Mesenchymal stem cell (in vitro differentiated cells and primary cell): ENCODE data around the gene WIPF2.

ENCODE experiments used
- DNase-seq: peaks from one replicate; pipeline ENCODE4 v3.0.0-alpha.2; 2013
- H2AFZ ChIP-seq: one replicate; pipeline ENCODE4 v1.6.1; 2013; ENCODE audit warnings: low read depth, mild to moderate bottlenecking, control low read depth, inconsistent platforms, low read length, moderate library complexity
- H2AK5ac ChIP-seq: 2 replicates; pipeline ENCODE4 v1.6.1; 2013; ENCODE audit warnings: low read length, moderate library complexity, mild to moderate bottlenecking, inconsistent platforms; ENCODE audit not compliant: severe bottlenecking
- H2BK120ac ChIP-seq: one replicate; pipeline ENCODE4 v1.6.1; 2013; ENCODE audit warnings: low read depth, mild to moderate bottlenecking, inconsistent platforms, low read length, moderate library complexity
- H2BK12ac ChIP-seq, 2 experiments: one replicate each; pipeline ENCODE4 v1.6.1; 2013; ENCODE audit warnings: inconsistent platforms in 2 of 2, low read length in 2 of 2, mild to moderate bottlenecking in 2 of 2, moderate library complexity in 2 of 2, control low read depth in 1 of 2
- H2BK15ac ChIP-seq: one replicate; pipeline ENCODE4 v1.6.1; 2013; ENCODE audit warnings: mild to moderate bottlenecking, low read depth, inconsistent platforms; ENCODE audit not compliant: poor library complexity, severe bottlenecking
- H2BK5ac ChIP-seq: 2 replicates; pipeline ENCODE4 v1.6.1; 2013; ENCODE audit warnings: low read depth, mild to moderate bottlenecking, low read length, control low read depth, inconsistent platforms; ENCODE audit not compliant: poor library complexity, severe bottlenecking
- H3K14ac ChIP-seq, 2 experiments: one replicate each; pipeline ENCODE4 v1.6.1; 2013; ENCODE audit warnings: inconsistent platforms in 2 of 2, low read length in 2 of 2, control low read depth in 1 of 2, mild to moderate bottlenecking in 1 of 2, moderate library complexity in 1 of 2
- H3K18ac ChIP-seq, 2 experiments: one replicate each; pipeline ENCODE4 v1.6.1; 2013; ENCODE audit warnings: inconsistent platforms in 2 of 2, low read length in 2 of 2, control low read depth in 1 of 2, low read depth in 1 of 2, mild to moderate bottlenecking in 1 of 2
- H3K23ac ChIP-seq, 2 experiments: one replicate each; pipeline ENCODE4 v1.6.1; 2013; ENCODE audit warnings: inconsistent platforms in 2 of 2, low read length in 2 of 2, mild to moderate bottlenecking in 2 of 2, moderate library complexity in 2 of 2, control low read depth in 1 of 2
- H3K27ac ChIP-seq: 2 replicates; pipeline ENCODE4 v1.5.1; 2013; ENCODE audit warnings: mild to moderate bottlenecking, moderate library complexity, low read length, control low read depth, inconsistent platforms; ENCODE audit not compliant: poor library complexity, severe bottlenecking
- H3K27me3 ChIP-seq, 2 experiments: 2 replicates each; pipeline versions ENCODE4 v1.6.1 to v1.7.0; 2013; ENCODE audit warnings: low read length in 2 of 2, mild to moderate bottlenecking in 2 of 2, moderate library complexity in 2 of 2, control low read depth in 1 of 2, inconsistent platforms in 1 of 2; ENCODE audit not compliant: control insufficient read depth in 1 of 2, insufficient read depth in 1 of 2
- H3K36me3 ChIP-seq, 2 experiments: 2 replicates each; pipeline versions ENCODE4 v1.6.1 to v1.7.0; 2013; ENCODE audit warnings: low read length in 2 of 2, control low read depth in 1 of 2, inconsistent platforms in 1 of 2, low read depth in 1 of 2, mild to moderate bottlenecking in 1 of 2; ENCODE audit not compliant: insufficient read depth in 2 of 2, control insufficient read depth in 1 of 2
- H3K4ac ChIP-seq, 2 experiments: one replicate each; pipeline ENCODE4 v1.6.1; 2013; ENCODE audit warnings: inconsistent platforms in 2 of 2, low read length in 2 of 2, mild to moderate bottlenecking in 2 of 2, moderate library complexity in 2 of 2, control low read depth in 1 of 2, low read depth in 1 of 2
- H3K4me1 ChIP-seq: 2 replicates; pipeline ENCODE4 v1.6.1; 2013; ENCODE audit warnings: low read depth, low read length, control low read depth; ENCODE audit not compliant: control insufficient read depth, insufficient read depth
- H3K4me2 ChIP-seq: 2 replicates; pipeline ENCODE4 v1.6.1; 2013; ENCODE audit warnings: low read length, mild to moderate bottlenecking, inconsistent platforms; ENCODE audit not compliant: poor library complexity, severe bottlenecking
- H3K4me3 ChIP-seq, 2 experiments: 2 replicates each; pipeline versions ENCODE4 v1.5.1 to v1.7.0; 2013; ENCODE audit warnings: low read length in 2 of 2, mild to moderate bottlenecking in 2 of 2, control low read depth in 1 of 2, low read depth in 1 of 2; ENCODE audit not compliant: insufficient read depth in 1 of 2
- H3K79me1 ChIP-seq: replicated peaks from 2 replicates; pipeline ENCODE4 v1.6.1; 2013; ENCODE audit warnings: mild to moderate bottlenecking, control low read depth, low read length, inconsistent platforms; ENCODE audit not compliant: poor library complexity, severe bottlenecking
- H3K9ac ChIP-seq: 2 replicates; pipeline ENCODE4 v1.7.0; 2013; ENCODE audit warnings: mild to moderate bottlenecking, low read length, moderate library complexity
- H3K9me3 ChIP-seq: 2 replicates; pipeline ENCODE4 v1.7.0; 2013; ENCODE audit warnings: mild to moderate bottlenecking, low read length; ENCODE audit not compliant: control insufficient read depth
- H4K8ac ChIP-seq: one replicate; pipeline ENCODE4 v1.6.1; 2013; ENCODE audit warnings: inconsistent platforms, mild to moderate bottlenecking, low read length, moderate library complexity
- H4K91ac ChIP-seq: one replicate; pipeline ENCODE4 v1.6.1; 2013; ENCODE audit warnings: mild to moderate bottlenecking, low read length, inconsistent platforms
- WGBS: methylation state at CpG from one replicate; pipeline ENCODE4 v1.1.7; 2013; ENCODE audit warnings: mixed read lengths; 5-methylcytosine and 5-hydroxymethylcytosine counted together

Gene WIPF2

GRCh38 chr17:40241252-40241834 is 22.2 kb downstream of the WIPF2 start:
- no peak for DNase-seq
- H3K9ac ChIP-seq: peak overlapping the region; percentile 40
- no peaks in the 10 kb centered on the region for H3K9me3 ChIP-seq
- no peak overlapping the region for H3K4ac ChIP-seq
- H2AFZ ChIP-seq: no peak overlapping the region
- H2BK5ac ChIP-seq: no peak overlapping the region
- peaks cover 0 to 3% of the 10 kb centered on the region in 2 experiments for H3K36me3 ChIP-seq
- H3K27me3 ChIP-seq: no peaks in the 10 kb centered on the region
- WGBS: 97% methylated on average over 3 of the region's 4 CpGs
- no peak overlapping the region for H3K27ac ChIP-seq
- no peak overlapping the region for H2AK5ac ChIP-seq
- no peak overlapping the region for H4K8ac ChIP-seq
- H3K4me2 ChIP-seq: no peak overlapping the region
- H3K14ac ChIP-seq: no peak overlapping the region
- no peak overlapping the region for H3K18ac ChIP-seq
- H3K23ac ChIP-seq: no peak overlapping the region
- H3K4me3 ChIP-seq: no peak overlapping the region
- H4K91ac ChIP-seq: no peak overlapping the region
- no peak overlapping the region for H2BK120ac ChIP-seq
- H3K79me1 ChIP-seq: peaks cover 14% of the 10 kb centered on the region
- no peaks in the 10 kb centered on the region for H3K4me1 ChIP-seq
- no peak overlapping the region for H2BK12ac ChIP-seq
- H2BK15ac ChIP-seq: no peak overlapping the region

DNA sequence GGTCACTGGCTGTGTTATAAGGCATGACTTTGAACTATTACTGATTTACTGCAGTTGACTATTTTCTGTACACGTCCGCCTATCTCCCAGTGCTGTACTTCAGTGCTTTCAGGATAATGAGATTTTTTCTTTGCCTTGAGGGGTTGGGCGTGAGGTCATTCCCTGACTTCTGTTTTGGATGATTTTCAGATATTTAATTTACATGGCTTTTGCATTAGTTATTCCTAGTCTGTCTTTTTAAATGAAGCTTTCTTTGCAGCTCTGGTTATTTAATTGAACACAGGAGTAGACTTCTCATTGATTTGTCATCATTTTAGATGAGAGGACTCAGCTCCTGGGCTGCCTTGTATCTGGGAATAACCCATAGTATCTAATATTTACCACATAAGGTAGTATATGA is 23.7 kb downstream of the WIPF2 start:
- no peak overlapping the region for H2BK5ac ChIP-seq
- 100% methylated on average over 3 of the region's 3 CpGs for WGBS
- H3K18ac ChIP-seq: no peak overlapping the region
- no peak overlapping the region for H2BK15ac ChIP-seq
- H2AK5ac ChIP-seq: no peak overlapping the region
- H3K23ac ChIP-seq: no peak overlapping the region
- peaks cover 0 to 2% of the 10 kb centered on the region in 2 experiments for H3K36me3 ChIP-seq
- no peaks in the 10 kb centered on the region for H3K4me1 ChIP-seq
- no peak overlapping the region for H2AFZ ChIP-seq
- H4K91ac ChIP-seq: no peak overlapping the region
- no peak overlapping the region for H3K4me3 ChIP-seq
- H3K27me3 ChIP-seq: no peaks in the 10 kb centered on the region
- DNase-seq: no peak
- no peak overlapping the region for H3K14ac ChIP-seq
- peak overlapping the region; percentile 59 for H3K9ac ChIP-seq
- H2BK12ac ChIP-seq: no peak overlapping the region
- H3K4me2 ChIP-seq: no peak overlapping the region
- no peaks in the 10 kb centered on the region for H3K9me3 ChIP-seq
- no peak overlapping the region for H2BK120ac ChIP-seq
- H4K8ac ChIP-seq: no peak overlapping the region
- H3K4ac ChIP-seq: no peak overlapping the region
- peaks cover 13% of the 10 kb centered on the region for H3K79me1 ChIP-seq
- H3K27ac ChIP-seq: no peak overlapping the region

- H3K9me3 ChIP-seq: no peaks in the 10 kb centered on the region
- no peak overlapping the region for H3K14ac ChIP-seq
- no peak overlapping the region for H2AK5ac ChIP-seq
- no peak overlapping the region for H2BK120ac ChIP-seq
- DNase-seq: no peak
- no peak overlapping the region for H3K4me3 ChIP-seq
- H3K27me3 ChIP-seq: no peaks in the 10 kb centered on the region
- H2BK5ac ChIP-seq: no peak overlapping the region
- H3K9ac ChIP-seq: peak overlapping the region; percentile 59
- H3K79me1 ChIP-seq: peaks cover 11% of the 10 kb centered on the region
- H2BK15ac ChIP-seq: no peak overlapping the region
- H3K18ac ChIP-seq: no peak overlapping the region
- H3K23ac ChIP-seq: no peak overlapping the region
- no peak overlapping the region for H3K4me2 ChIP-seq
- no peak overlapping the region for H3K4ac ChIP-seq
- H4K8ac ChIP-seq: no peak overlapping the region
- no peaks in the 10 kb centered on the region for H3K4me1 ChIP-seq
- 100% methylated on average over 2 of the region's 3 CpGs for WGBS
- H3K36me3 ChIP-seq: peaks cover 0 to 2% of the 10 kb centered on the region in 2 experiments
- no peak overlapping the region for H2AFZ ChIP-seq
- no peak overlapping the region for H4K91ac ChIP-seq
- no peak overlapping the region for H3K27ac ChIP-seq
- H2BK12ac ChIP-seq: no peak overlapping the region
Measured at GRCh38 chr17:40243761-40244160, 24.7 kb downstream of the WIPF2 start.

DNA sequence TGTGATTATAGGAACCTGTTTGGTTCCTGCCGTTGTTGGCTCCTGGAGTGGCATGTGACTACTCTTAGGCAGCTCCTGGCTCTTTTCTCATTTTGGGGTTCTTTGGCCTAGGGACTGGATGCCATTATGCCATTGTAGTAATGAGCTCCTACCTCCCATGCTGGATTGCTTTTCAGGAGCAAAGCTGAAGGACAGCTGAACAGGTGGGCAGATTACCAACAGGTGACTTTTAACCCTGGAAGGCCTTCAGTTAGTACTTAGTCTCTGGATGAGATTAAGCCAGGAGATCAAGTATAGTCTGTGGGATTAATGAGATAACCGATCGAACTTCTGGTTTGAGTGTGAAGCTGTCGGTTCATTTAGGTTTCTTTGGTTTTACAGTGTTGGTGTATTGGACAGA is 25.2 kb downstream of the WIPF2 start:
- Histone ChIP-seq H3K27me3 (no peaks in the 10 kb centered on the region), H3K36me3 (peaks cover 0 to 2% of the 10 kb centered on the region in 2 experiments), H2AK5ac (no peak overlapping the region), H3K4me1 (no peaks in the 10 kb centered on the region), H4K8ac (no peak overlapping the region), H2BK120ac (no peak overlapping the region), H3K18ac (no peak overlapping the region), H3K79me1 (peaks cover 10% of the 10 kb centered on the region), H3K23ac (no peak overlapping the region), H3K4me3 (no peak overlapping the region), H4K91ac (no peak overlapping the region), H2BK5ac (no peak overlapping the region), H3K14ac (no peak overlapping the region), H3K4me2 (no peak overlapping the region), H3K9ac (no peak overlapping the region), H2BK15ac (no peak overlapping the region), H2BK12ac (no peak overlapping the region), H3K9me3 (no peaks in the 10 kb centered on the region), H3K27ac (no peak overlapping the region), H2AFZ (no peak overlapping the region), H3K4ac (no peak overlapping the region)
- 94% methylated on average over 4 of the region's 4 CpGs for WGBS
- no peak for DNase-seq
